Activated B cell treated with CpG ODN at 0.5 μM for 24 hours (primary cell): ENCODE results near the gene CTIF. TPM values are rescaled to one million over a fixed set of nuclear protein-coding genes. Genes with fewer than 3 reads are reported as not detected.

Experiments
- ATAC-seq: fragments of 200-7000 bp; cut with Tn5 transposase; one replicate; pipeline ENCODE4 v1.10.0; 2021; ENCODE audit warnings: low read depth, mild to moderate bottlenecking, moderate library complexity
- CTCF ChIA-PET: fragments of 350-600 bp; sonication (Branson Sonifier 250); formaldehyde crosslinking; loops from one replicate; lab custom pipeline; 2021; ENCODE audit warnings: antibody characterized with exemption; lab: Charles Lee
- POLR2A ChIA-PET: fragments of 350-600 bp; sonication (Branson Sonifier 250); formaldehyde crosslinking; loops from one replicate; lab custom pipeline; 2021; ENCODE audit warnings: antibody characterized with exemption; lab: Charles Lee
- DNase-seq: peaks from one replicate; pipeline ENCODE4 v3.0.0; 2022
- H3K27ac Mint-ChIP-seq: one replicate; pipeline ENCODE4 v1.8.0; 2020; ENCODE audit warnings: mixed read lengths
- H3K27me3 Mint-ChIP-seq: one replicate; pipeline ENCODE4 v1.8.0; 2021; ENCODE audit warnings: mixed read lengths
- H3K36me3 Mint-ChIP-seq: one replicate; pipeline ENCODE4 v1.8.0; 2021; ENCODE audit warnings: low read depth, mixed read lengths
- H3K4me1 Mint-ChIP-seq: one replicate; pipeline ENCODE4 v1.8.0; 2021; ENCODE audit warnings: mixed read lengths
- H3K4me3 Mint-ChIP-seq: one replicate; pipeline ENCODE4 v1.8.0; 2020; ENCODE audit warnings: mild to moderate bottlenecking, mixed read lengths
- H3K9me3 Mint-ChIP-seq: one replicate; pipeline ENCODE4 v1.8.0; 2020; ENCODE audit warnings: mixed read lengths
- CTCF ChIP-seq: fragments of 200-600 bp; IDR thresholded peaks from one replicate; pipeline ENCODE4 v1.8.0; 2022; ENCODE audit warnings: antibody characterized with exemption, mild to moderate bottlenecking
- intact Hi-C: fragments of 100-400 bp; cut with micrococcal nuclease; formaldehyde crosslinking; loops from one replicate; pipeline ENCODE4 v1.15.1; 2024
- total RNA-seq: library from RNA; stranded (reverse); gene quantifications from 2 replicates; pipeline ENCODE4 v1.2.3, GENCODE V29; 2022

CTIF gene
- total RNA-seq, 1 donor from 2014 or later = 9.3 TPM

- TF ChIP-seq CTCF = no peak
- DNase-seq (no peak), ATAC-seq (no peak)
- H3K4me3 Mint-ChIP-seq = no peak overlapping the region
- ChIA-PET POLR2A (no interaction called here), CTCF (no interaction called here)
- H3K27ac Mint-ChIP-seq = no peak overlapping the region
- H3K9me3 Mint-ChIP-seq = no peaks in the 10 kb centered on the region
- H3K36me3 Mint-ChIP-seq = no peaks in the 10 kb centered on the region
- H3K4me1 Mint-ChIP-seq = peaks cover 4% of the 10 kb centered on the region
- intact Hi-C loops = no loop called here
- no peaks in the 10 kb centered on the region for H3K27me3 Mint-ChIP-seq
Observed at GRCh38 chr18:48852292-48852691, 313.5 kb downstream of the CTIF start.

GRCh38 chr18:48852794-48853193 is 314.0 kb downstream of the CTIF start:
- H3K27ac Mint-ChIP-seq = no peak overlapping the region
- peaks cover 4% of the 10 kb centered on the region for H3K4me1 Mint-ChIP-seq
- no peaks in the 10 kb centered on the region for H3K36me3 Mint-ChIP-seq
- no peak for ATAC-seq
- DNase-seq = no peak
- no peaks in the 10 kb centered on the region for H3K9me3 Mint-ChIP-seq
- no peaks in the 10 kb centered on the region for H3K27me3 Mint-ChIP-seq
- no peak overlapping the region for H3K4me3 Mint-ChIP-seq
- ChIA-PET POLR2A (no interaction called here), CTCF (no interaction called here)
- intact Hi-C loops = no loop called here
- TF ChIP-seq CTCF = no peak

- Mint-ChIP-seq H3K27me3 (no peaks in the 10 kb centered on the region), H3K4me1 (peaks cover 4% of the 10 kb centered on the region), H3K27ac (no peak overlapping the region), H3K36me3 (no peaks in the 10 kb centered on the region), H3K9me3 (no peaks in the 10 kb centered on the region), H3K4me3 (no peak overlapping the region)
- TF ChIP-seq CTCF = no peak
- ATAC-seq (no peak), DNase-seq (no peak)
- POLR2A ChIA-PET = no interaction called here
- intact Hi-C loops = no loop called here
- CTCF ChIA-PET = no interaction called here
Observed at GRCh38 chr18:48853588-48853987, 314.8 kb downstream of the CTIF start.

GRCh38 chr18:48854780-48855179 is 315.9 kb downstream of the CTIF start:
- Mint-ChIP-seq H3K9me3 (no peaks in the 10 kb centered on the region), H3K4me1 (peaks cover 4% of the 10 kb centered on the region), H3K36me3 (no peaks in the 10 kb centered on the region), H3K27ac (no peak overlapping the region), H3K27me3 (no peaks in the 10 kb centered on the region), H3K4me3 (no peak overlapping the region)
- ChIA-PET POLR2A (no interaction called here), CTCF (no interaction called here)
- ATAC-seq (no peak), DNase-seq (no peak)
- no peak for TF ChIP-seq CTCF
- intact Hi-C loops = no loop called here

GRCh38 chr18:48855422-48856377 is 316.9 kb downstream of the CTIF start:
- Mint-ChIP-seq H3K27ac (no peak overlapping the region), H3K27me3 (no peaks in the 10 kb centered on the region), H3K4me3 (no peak overlapping the region), H3K4me1 (peaks cover 4% of the 10 kb centered on the region), H3K9me3 (no peaks in the 10 kb centered on the region), H3K36me3 (no peaks in the 10 kb centered on the region)
- ChIA-PET POLR2A (no interaction called here), CTCF (interaction anchor here (0.7 kb wide), 1 partner anchor 13 kb away, joined by 3 read pairs; no protein-coding TSS in a partner anchor)
- intact Hi-C loops = no loop called here
- no peak for DNase-seq
- ATAC-seq = no peak
- no peak for TF ChIP-seq CTCF
